GM19023 (cell line): ENCODE results near the gene MARCHF2.
"Not testable (repeated sequence)": the region's sequence is repeated elsewhere in the genome, so short reads cannot be mapped to it uniquely, and the experiment has no call there.

Source experiments
- ATAC-seq: cut with Tn5 transposase; IDR thresholded peaks from one replicate; pipeline ENCODE4 v1.9.1; 2021; ENCODE audit warnings: mild to moderate bottlenecking, moderate library complexity; ENCODE audit not compliant: unreplicated experiment

The MARCHF2 gene, protein sequence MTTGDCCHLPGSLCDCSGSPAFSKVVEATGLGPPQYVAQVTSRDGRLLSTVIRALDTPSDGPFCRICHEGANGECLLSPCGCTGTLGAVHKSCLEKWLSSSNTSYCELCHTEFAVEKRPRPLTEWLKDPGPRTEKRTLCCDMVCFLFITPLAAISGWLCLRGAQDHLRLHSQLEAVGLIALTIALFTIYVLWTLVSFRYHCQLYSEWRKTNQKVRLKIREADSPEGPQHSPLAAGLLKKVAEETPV

DNA sequence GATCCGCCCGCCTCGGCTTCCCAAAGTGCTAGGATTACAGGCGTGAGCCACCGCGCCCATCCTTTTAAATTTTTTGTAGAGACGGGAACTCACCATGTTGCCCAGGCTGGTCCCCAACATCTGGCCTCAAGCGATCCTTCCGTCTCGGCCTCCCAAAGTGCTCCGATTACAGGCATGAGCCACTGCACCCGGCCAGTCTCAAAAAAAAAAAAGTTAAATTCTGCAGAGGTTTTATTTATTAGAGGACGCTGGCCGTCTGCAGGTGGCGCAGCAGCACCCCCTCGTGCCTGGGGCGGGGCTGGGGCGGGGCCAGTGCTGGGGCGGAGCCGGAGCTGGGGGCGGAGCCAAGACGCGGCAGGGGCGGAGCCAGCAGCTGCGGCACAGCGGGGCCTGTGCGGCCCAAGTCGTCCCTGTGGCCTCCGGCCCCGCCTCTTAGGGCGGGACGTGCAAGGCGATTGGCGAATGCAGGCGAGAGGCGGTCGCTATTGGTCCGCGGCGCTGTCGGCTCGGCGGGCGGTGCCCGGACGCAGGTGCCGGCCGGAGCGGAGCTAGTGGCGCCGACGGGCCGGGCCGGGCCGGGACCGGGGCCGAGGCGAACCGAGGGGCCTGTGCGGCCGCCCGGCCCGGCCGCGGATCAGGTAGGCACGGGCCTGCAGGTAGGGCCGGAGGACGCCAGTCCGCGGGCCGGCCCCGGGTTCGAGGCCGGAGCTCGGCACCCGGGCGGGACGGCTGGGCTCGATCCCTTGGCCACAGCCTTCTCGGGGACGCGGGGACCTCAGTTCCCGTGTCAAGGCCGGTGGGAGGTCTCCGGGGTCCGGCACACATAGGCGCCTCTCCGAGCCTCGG, at the start of gene MARCHF2:
TSS of gene MARCHF2 (plus strand) at position 523 of the 846 bp plus-strand sequence. CDS start 8,536 bp downstream, outside the sequence.
- ATAC-seq, result peak; percentile 100

DNA sequence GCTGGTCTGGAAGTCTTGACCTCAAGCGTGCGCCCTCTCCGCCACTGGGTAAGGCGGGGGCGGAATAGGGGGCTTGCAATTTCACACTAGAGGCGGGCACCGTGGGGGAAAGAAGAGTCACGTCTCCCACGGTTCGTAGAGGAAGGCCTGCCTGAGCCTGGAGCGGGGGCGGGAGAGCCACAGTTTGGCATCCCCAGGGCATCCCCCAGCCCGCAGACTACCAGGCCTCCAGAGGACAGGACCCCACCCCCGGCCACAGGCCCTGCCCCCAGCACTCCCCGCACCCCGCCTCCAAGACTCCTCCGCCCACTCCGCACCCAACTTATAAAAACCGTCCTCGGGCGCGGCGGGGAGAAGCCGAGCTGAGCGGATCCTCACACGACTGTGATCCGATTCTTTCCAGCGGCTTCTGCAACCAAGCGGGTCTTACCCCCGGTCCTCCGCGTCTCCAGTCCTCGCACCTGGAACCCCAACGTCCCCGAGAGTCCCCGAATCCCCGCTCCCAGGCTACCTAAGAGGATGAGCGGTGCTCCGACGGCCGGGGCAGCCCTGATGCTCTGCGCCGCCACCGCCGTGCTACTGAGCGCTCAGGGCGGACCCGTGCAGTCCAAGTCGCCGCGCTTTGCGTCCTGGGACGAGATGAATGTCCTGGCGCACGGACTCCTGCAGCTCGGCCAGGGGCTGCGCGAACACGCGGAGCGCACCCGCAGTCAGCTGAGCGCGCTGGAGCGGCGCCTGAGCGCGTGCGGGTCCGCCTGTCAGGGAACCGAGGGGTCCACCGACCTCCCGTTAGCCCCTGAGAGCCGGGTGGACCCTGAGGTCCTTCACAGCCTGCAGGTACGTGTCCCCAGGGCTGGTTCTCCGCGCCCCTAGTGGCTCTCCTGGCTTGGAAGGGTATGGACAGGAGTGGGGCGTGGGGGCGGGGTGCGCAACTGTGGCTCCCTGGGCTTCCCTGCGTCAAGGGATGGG, 49.0 kb upstream of the MARCHF2 start, which contains the start of gene ANGPTL4:
TSS of gene ANGPTL4 (plus strand) at position 353 of the 969 bp plus-strand sequence. CDS start at position 520, 167 bp downstream.
- ATAC-seq, result no peak

DNA sequence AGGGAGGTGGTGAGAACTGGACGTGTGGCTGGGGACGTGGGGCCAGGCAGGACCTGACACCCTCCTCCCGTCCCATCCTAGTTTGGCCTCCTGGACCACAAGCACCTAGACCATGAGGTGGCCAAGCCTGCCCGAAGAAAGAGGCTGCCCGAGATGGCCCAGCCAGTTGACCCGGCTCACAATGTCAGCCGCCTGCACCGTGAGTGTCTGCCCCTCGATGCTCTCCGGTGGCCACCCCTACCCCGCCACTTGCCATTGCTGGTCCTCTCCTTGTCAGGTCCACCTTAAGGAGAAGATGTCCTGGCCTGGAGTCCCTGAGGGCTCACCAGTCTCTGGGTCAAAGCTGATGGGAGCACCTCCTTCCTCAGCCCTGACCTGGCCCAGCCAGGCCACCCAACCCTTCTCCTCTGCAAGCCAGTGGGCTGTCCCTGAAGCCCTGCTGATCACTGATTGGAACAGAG, 47.0 kb upstream of the MARCHF2 start:
- no peak for ATAC-seq

DNA sequence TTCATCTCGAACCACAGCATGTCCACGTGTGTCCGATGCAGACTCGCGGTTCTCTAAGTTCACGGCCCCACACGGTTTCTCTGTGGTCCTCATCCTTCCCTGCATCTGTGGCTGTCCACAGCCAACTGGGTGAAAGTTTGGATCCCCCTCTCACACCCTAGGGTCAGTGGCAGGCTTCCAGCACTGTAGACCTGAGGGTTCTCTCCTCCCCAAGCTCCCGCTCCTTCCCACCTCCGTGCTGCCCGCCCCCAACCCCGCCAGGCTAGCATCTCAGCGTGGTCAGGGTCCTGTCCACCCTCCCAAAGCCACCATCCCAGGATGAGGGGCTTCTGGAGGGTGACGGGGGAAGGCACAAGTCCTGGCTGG, 46.2 kb upstream of the MARCHF2 start:
- no peak for ATAC-seq

DNA sequence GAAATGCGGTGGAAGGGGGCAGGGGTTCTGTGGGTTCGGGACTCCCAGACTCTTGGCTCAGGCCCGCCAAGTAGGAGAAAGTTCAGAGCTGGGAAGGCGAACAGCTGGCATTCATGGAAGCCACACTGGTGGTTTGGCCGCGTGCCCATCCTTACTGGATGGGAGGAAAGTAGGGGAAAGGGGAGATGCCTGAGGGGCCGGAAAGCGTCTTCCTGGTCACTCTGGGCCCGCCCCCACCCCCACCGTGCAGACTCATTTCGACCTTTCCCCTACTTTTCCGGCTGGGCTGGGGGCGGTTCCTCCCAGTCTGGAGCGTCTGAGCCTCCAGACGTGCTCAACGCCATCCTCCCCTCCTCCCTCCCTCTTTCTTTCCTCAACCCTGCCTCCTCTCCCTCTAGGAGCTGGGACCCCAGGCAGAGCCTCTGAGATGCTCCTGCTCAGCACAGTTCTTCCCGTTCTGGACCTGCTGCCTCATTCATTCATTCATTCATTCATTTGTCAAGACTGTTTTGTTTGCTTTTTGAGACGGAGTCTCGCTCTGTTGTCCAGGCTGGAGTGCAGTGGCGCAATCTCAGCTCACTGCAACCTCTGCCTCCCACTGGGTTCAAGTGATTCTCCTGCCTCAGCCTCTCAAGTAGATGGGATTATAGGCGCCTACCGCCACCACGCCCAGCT, 45.6 kb upstream of the MARCHF2 start:
- ATAC-seq, result no peak

DNA sequence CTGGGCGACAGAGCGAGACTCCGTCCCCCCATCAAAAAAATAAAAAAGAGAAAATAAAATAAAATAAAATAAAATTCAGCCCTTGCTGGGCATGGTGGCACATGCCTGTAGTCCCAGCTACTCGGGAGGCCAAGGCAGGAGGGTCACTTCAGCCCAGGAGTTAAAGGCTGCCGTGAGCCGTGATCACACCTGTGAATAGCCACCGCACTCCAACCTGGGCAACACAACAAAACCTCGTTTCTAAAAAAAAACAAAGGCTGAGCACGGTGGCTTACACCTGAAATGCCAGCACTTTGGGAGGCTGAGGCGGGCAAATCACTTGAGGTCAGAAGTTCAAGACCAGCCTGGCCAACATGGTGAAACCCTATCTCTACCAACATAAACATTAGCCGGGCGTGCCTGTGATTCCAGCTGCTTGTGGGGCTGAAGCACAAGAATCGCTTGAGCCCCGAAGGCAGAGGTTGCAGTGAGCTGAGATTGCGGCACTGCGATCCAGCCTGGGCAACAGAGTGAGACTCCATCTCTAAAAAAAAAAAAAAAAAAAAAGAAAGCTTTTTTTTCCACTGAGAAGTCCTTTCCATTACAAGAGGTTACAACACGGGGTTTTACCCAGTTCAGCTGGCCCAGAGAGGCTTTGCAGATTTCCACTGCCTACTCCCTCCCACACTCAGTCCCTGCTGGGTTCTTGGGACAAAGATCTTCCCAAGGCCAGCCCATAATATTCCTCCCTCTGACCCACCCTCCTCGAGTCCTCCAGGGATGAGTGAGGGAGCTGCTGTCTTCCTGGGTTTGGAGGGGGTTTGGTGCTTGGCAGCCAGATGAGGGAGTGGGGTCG, 42.7 kb upstream of the MARCHF2 start:
- ATAC-seq, result no peak

DNA sequence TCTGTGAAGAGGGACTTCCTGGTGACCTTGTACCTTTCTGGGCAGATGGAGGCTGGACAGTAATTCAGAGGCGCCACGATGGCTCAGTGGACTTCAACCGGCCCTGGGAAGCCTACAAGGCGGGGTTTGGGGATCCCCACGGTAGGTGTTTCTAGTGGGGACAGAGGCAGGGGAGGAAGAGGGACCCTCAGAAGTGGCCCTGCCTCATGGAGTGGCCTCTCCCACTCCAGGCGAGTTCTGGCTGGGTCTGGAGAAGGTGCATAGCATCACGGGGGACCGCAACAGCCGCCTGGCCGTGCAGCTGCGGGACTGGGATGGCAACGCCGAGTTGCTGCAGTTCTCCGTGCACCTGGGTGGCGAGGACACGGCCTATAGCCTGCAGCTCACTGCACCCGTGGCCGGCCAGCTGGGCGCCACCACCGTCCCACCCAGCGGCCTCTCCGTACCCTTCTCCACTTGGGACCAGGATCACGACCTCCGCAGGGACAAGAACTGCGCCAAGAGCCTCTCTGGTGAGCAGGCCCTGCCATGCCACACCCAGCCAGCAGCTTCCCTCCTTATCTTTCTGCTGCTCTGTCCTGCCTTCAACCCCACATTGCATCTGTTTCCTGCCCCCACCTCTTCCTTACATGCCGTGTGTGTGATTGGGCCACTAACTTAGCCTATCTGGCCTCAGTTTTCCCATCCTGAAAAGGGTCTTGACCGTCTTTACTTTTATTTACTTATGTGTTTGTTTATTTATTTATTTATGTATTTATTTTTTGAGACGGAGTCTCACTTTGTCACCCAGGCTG, 41.9 kb upstream of the MARCHF2 start:
- ATAC-seq, result no peak

DNA sequence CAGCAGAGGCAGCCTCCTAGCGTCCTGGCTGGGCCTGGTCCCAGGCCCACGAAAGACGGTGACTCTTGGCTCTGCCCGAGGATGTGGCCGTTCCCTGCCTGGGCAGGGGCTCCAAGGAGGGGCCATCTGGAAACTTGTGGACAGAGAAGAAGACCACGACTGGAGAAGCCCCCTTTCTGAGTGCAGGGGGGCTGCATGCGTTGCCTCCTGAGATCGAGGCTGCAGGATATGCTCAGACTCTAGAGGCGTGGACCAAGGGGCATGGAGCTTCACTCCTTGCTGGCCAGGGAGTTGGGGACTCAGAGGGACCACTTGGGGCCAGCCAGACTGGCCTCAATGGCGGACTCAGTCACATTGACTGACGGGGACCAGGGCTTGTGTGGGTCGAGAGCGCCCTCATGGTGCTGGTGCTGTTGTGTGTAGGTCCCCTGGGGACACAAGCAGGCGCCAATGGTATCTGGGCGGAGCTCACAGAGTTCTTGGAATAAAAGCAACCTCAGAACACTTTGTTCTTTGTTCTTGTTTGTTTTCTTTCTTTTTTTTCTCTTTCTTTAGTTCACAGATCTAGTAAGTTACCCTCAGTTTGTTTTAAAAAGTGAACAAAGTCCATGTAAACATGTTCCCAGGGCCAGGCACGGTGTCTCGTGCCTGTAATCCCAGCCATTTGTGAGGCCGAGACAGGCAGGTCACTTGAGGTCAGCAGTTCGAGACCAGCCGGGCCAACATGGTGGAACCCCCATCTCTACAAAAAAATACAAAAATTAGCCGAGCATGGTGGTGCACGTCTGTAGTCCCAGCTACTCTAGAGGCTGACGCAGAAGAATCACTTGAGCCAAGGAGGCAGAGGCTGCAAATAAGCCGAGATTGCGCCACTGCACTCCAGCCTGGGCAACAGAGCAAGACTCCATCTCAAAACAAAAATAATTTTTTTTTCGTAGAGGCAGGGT, 39.0 kb upstream of the MARCHF2 start:
- ATAC-seq, result no peak

DNA sequence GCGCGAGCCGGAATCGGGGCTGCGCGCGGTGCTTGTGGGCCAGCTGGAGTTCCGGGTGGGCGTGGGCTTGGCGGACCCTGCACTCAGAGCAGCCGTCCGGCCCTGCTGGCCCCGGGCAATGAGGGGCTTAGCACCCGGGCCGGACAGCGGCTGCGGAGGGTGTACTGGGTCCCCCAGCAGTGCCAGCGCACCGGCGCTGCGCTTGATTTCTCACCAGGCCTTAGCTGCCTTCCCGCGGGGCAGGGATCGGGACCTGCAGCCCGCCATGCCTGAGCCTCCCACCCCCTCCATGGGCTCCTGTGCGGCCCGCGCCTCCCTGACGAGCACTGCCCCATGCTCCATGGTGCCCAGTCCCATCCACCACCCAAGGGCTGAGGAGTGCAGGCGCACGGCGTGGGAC, 37.3 kb upstream of the MARCHF2 start:
- ATAC-seq, result not testable (repeated sequence)

DNA sequence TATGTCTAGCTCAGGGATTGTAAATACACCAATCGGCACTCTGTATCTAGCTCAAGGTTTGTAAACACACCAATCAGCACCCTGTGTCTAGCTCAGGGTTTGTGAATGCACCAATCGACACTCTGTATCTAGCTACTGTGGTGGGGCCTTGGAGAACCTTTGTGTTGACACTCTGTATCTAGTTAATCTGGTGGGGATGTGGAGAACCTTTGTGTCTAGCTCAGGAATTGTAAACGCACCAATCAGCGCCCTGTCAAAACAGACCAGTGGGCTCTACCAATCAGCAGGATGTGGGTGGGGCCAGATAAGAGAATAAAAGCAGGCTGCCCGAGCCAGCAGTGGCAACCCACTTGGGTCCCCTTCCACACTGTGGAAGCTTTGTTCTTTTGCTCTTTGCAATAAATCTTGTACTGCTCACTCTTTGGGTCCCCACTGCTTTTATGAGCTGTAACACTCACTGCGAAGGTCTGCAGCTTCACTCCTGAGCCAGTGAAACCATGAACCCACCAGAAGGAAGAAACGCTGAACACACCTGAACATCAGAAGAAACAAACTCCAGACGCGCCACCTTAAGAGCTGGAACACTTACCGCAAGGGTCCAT, 36.6 kb upstream of the MARCHF2 start:
- ATAC-seq, result not testable (repeated sequence)

DNA sequence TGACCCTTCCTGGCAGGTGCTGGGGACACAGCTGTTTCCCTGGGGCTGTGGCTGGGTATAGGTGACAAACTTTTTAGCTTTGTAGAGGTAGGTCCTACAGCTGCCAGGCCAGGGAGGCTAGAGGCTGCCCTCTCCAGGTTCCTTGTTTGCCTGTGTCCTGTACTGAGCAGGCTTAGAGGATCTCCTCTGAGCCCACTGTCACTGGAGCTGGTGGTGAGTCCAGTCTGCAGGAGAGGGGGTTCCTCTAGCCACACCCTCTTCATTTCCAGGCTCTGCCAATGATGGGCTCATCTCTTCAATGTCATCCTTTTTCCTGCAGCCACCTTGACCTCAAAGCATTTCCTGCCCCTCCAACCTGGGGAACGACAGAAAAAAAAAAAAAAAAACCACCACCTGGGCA, 35.5 kb upstream of the MARCHF2 start:
- ATAC-seq, result no peak

DNA sequence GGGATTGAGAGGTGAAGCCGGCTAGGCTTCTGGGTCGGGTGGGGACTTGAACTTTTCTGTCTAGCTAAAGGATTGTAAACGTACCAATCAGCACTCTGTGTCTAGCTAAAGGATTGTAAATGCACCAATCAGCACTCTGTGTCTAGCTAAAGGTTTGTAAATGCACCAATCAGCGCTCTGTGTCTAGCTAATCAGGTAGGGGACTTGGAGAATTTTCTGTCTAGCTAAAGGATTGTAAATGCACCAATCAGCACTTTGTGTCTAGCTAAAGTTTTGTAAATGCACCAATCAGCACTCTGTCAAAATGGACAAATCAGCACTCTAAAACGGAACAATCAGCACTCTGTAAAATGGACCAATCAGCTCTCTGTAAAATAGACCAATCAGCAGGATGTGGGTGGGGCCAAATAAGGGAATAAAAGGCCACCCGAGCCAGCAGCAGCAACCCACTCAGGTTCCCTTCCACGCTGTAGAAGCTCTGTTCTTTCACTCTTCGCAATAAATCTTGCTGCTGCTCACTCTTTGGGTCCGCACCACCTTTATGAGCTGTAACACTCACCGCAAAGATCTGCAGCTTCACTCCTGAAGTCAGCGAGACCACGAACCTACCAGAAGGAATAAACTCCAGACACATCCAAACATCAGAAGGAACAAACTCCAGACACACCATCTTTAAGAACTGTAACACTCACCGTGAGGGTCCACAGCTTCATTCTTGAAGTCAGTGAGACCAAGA, 33.8 kb upstream of the MARCHF2 start:
- ATAC-seq, result not testable (repeated sequence)

DNA sequence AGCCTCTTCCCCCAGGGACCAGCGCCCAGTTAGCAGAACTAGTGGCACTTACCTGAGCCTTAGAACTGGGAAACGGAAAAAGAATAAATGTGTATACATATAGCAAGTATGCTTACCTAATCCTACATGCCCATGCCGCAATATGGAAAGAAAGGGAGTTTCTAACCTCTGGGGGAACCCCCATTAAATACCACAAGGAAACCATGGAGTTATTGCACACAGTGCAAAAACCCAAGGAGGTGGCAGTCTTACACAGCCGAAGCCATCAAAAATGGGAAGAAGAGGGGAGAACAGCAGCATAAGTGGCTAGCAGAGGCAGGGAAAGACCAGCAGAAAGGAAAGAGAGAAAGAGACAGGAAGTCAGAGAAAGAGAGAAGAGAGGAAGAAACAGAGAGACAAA, 28.5 kb upstream of the MARCHF2 start:
- not testable (repeated sequence) for ATAC-seq

DNA sequence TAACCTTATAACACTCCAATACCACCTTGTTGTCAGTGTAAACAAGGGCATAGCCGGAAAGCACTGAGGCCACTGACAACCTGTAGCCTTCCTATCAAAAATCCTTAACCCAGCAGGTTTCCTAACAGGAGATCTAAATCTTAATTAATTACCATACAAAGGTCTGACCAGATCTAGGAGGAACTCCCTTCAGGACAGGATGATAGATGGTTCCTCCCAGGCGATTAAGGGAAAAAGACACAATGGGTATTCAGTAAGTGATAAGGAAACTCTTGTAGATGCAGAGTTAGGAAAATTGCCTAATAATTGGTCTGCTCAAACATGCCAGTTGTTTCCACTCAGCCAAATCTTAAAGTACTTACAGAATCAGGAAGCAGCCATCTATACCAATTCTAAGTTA, 28.0 kb upstream of the MARCHF2 start:
- not testable (repeated sequence) for ATAC-seq

DNA sequence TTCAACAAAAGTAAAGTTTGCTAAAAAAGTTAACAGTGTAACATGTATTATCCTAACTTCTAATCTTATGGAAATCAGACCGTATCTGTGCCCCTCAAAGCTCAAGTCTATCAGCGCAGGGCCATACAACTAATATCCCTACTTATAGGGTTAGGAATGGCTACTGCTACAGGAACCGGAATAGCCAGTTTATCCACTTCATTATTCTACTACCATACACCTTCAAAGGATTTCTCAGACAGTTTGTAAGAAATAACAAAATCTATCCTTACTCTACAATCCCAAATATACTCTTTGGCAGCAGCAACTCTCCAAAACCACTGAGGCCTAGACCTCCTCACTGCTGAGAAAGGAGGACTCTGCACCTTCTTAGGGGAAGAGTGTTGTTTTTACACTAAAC, 27.5 kb upstream of the MARCHF2 start:
- ATAC-seq, result not testable (repeated sequence)

DNA sequence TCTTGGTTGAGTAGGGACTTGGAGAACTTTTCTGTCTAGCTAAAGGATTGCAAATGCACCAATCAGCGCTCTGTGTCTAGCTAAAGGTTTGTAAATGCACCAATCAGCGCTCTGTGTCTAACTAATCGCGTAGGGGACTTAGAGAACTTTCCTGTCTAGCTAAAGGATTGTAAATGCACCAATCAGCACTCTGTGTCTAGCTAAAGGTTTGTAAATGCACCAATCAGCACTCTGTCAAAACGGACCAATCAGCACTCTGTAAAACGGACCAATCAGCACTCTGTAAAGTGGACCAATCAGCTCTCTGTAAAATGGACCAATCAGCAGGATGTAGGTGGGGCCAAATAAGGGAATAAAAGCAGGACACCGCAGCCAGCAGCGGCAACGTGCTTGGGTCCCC, 26.7 kb upstream of the MARCHF2 start:
- not testable (repeated sequence) for ATAC-seq
